Measurements from ENCODE around the gene CHST9. TPM values are rescaled to one million over a fixed set of nuclear protein-coding genes. Genes with fewer than 3 reads are reported as not detected.
"Not testable (repeated sequence)": the region's sequence is repeated elsewhere in the genome, so short reads cannot be mapped to it uniquely, and the experiment has no call there.

CHST9 gene
- total RNA-seq, 1 donor from 2014 or later, result 3.6 TPM

GRCh38 chr18:26940744-26941398 lies 244.2 kb downstream of the CHST9 start:
- DNase-seq (ENCODE audit: low spot score), result no peak

GRCh38 chr18:26931659-26932058 lies 253.4 kb downstream of the CHST9 start:
- no peak for DNase-seq (ENCODE audit: low spot score)

- no peak for DNase-seq (ENCODE audit: low spot score)
These were observed 254.5 kb downstream of the CHST9 start for GRCh38 chr18:26930630-26931029.

- DNase-seq (ENCODE audit: low spot score), result no peak
These were observed 256.3 kb downstream of the CHST9 start for GRCh38 chr18:26928670-26929313.

- not testable (repeated sequence) for DNase-seq (ENCODE audit: low spot score)
These were observed 257.3 kb downstream of the CHST9 start for GRCh38 chr18:26927822-26928221.

GRCh38 chr18:26926066-26926675 lies 258.9 kb downstream of the CHST9 start:
- DNase-seq (ENCODE audit: low spot score), result no peak

- DNase-seq (ENCODE audit: low spot score), result no peak
These were observed 259.8 kb downstream of the CHST9 start for GRCh38 chr18:26925313-26925712.

GRCh38 chr18:26922313-26922712 lies 262.8 kb downstream of the CHST9 start:
- no peak for DNase-seq (ENCODE audit: low spot score)

GRCh38 chr18:26920644-26921043 lies 264.5 kb downstream of the CHST9 start:
- no peak for DNase-seq (ENCODE audit: low spot score)

GRCh38 chr18:26919627-26920026 lies 265.5 kb downstream of the CHST9 start:
- no peak for DNase-seq (ENCODE audit: low spot score)

GRCh38 chr18:26919201-26919600 lies 265.9 kb downstream of the CHST9 start:
- DNase-seq (ENCODE audit: low spot score), result no peak

- DNase-seq (ENCODE audit: low spot score), result no peak
These were observed 273.3 kb downstream of the CHST9 start for GRCh38 chr18:26911840-26912239.

GRCh38 chr18:26909599-26910290 lies 275.4 kb downstream of the CHST9 start:
- no peak for DNase-seq (ENCODE audit: low spot score)

GRCh38 chr18:26908906-26909305 lies 276.2 kb downstream of the CHST9 start:
- no peak for DNase-seq (ENCODE audit: low spot score)

GRCh38 chr18:26902291-26902690 lies 282.8 kb downstream of the CHST9 start:
- DNase-seq (ENCODE audit: low spot score), result no peak

- DNase-seq (ENCODE audit: low spot score), result no peak
These were observed 284.1 kb downstream of the CHST9 start for GRCh38 chr18:26901020-26901419.

GRCh38 chr18:26894426-26894825 lies 290.7 kb downstream of the CHST9 start:
- DNase-seq (ENCODE audit: low spot score), result no peak

GRCh38 chr18:26893996-26894395 lies 291.1 kb downstream of the CHST9 start:
- no peak for DNase-seq (ENCODE audit: low spot score)

GRCh38 chr18:26888259-26888658 lies 296.8 kb downstream of the CHST9 start:
- no peak for DNase-seq (ENCODE audit: low spot score)

GRCh38 chr18:26875040-26875654 lies 310.0 kb downstream of the CHST9 start:
- no peak for DNase-seq (ENCODE audit: low spot score)

- DNase-seq (ENCODE audit: low spot score), result no peak
These were observed 310.8 kb downstream of the CHST9 start for GRCh38 chr18:26874283-26874682.

- DNase-seq (ENCODE audit: low spot score), result no peak
These were observed 315.5 kb downstream of the CHST9 start for GRCh38 chr18:26869640-26870039.

Data from ureter (tissue), 1 donor.